GM21576 (cell line): ENCODE measurements around the gene HSPH1.

Experiments used
- ATAC-seq: cut with Tn5 transposase; IDR thresholded peaks from one replicate; pipeline ENCODE4 v1.9.1; 2021; ENCODE audit warnings: mild to moderate bottlenecking, moderate library complexity; ENCODE audit not compliant: unreplicated experiment

HSPH1 gene

DNA sequence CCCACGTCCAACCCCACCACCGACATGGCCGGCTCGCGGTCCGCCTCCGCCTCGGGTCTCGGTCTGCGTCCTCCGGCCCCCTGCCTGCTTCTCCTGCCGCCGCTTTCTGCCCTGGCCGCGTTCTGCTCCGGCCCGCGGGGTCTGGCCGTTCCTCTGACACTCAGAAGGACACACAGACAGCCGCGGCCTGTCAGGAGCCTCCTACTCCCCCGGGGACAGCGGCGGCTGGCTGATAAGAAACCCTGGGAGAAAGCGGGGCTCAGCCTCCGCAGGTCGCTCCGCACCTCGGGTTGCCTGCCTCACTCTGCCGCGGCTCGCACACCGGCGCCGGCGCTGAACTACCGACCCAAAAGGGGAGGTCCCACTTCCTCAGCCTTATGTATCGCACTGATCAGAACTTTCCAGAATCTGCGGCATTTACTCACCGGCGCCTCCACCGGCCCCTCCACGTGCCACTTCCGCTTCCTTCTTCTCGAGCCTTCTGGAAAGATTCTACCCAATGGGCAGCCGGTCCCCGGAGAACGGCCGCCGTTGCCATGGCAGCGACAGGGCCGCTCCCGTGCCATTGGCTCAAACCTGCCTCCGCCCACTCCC is at the start of gene HSPH1:
TSS of gene HSPH1 (minus strand) at position 348 of the 594 bp plus-strand sequence. CDS start at position 26, 322 bp downstream.
- peak; percentile 76 for ATAC-seq

GRCh38 chr13:31209841-31210210 is 48.1 kb upstream of the HSPH1 start:
- no peak for ATAC-seq

GRCh38 chr13:31209172-31209840 is 47.6 kb upstream of the HSPH1 start:
- no peak for ATAC-seq

DNA sequence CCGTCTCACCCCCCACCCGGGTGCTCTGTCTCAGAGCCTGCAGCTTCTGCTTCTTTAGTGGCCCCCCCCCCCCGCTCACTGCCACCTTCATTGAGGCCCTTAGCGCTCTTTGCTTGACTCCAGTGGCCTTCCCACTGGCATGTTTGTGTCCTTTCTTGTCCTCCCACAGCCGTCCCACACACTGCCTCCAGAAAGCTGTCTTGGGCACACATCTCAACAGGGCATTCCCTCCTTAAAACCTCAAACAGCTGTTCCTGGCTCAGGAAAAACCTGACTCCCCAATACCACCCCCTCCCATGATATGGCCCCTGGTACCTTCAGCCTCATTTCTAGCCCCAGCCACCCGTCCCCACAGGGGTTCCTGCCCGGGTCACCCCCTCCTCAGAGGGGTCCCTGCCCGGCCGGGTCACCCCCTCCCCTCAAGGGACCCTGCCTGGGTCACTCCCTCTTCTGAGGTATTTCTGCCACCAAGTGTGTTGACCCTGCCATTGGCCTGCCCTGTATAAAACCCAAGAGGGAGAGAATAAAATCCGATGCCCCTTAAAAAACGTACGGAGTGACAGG is 46.9 kb upstream of the HSPH1 start:
- ATAC-seq: no peak

- no peak for ATAC-seq
These were observed 46.2 kb upstream of the HSPH1 start for GRCh38 chr13:31207661-31208552.

- no peak for ATAC-seq
These were observed 42.9 kb upstream of the HSPH1 start for GRCh38 chr13:31204592-31204991.

- ATAC-seq: no peak
These were observed 39.8 kb upstream of the HSPH1 start for GRCh38 chr13:31201341-31202031.

DNA sequence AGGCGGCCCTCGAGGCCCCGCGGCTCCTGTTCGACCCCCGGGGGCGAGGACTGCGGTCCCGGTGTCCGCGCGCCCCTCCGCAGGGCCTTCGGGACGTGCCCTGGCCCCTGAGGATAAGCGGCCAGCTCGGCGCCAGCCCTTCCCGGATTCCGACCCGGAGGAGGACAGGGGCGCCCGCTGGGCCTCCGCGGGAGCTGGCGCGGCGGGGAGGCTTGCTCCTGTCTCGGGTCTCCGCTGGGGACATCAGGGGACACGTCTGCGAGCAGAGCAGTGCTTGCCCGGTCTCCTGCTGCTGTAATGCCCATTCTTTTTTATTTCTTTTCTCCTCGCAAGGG is 38.9 kb upstream of the HSPH1 start:
- ATAC-seq: peak; percentile 20

GRCh38 chr13:31199849-31200636 is 38.3 kb upstream of the HSPH1 start, which contains the start of gene B3GLCT:
B3GLCT (plus strand) TSS chr13:31199975; CDS start chr13:31200085, 110 bp downstream.
- ATAC-seq: peak; percentile 77

DNA sequence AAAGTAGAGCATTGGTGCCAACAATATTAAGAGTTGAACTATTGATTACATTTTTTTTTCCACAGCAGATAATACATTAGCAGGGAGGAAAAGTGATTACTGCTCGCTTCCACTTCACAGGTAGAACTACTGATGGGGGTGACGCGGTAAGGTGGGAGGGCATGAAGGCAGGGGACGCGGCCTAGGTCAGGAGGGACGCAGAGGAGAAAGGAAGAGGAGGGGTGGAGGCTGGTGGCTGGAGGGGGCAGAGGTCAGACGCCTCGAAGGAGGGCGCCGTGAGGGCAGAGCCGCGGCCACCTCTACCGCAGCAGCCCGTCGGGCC is 37.8 kb upstream of the HSPH1 start:
- no peak for ATAC-seq

DNA sequence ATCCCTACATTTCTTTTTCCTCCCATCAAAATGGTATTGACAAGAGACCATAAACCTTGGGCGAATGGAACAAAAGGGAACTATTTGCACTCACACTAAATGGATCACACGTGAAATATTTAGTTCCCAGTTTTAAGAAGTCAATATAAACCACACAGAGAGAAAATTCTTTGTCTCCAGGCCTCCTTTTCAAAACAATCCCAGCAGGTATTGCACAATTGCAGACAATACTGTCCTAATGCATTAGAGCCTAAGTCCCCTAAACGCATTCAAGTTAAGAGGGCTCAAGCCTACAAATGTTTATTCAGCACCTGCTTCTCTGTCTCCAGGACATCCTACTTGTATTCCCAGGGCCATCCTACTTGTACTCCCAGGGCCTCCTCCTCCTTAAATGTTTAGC is 36.8 kb upstream of the HSPH1 start:
- no peak for ATAC-seq

GRCh38 chr13:31196992-31197391 is 35.3 kb upstream of the HSPH1 start:
- ATAC-seq: no peak

- no peak for ATAC-seq
These were observed 33.9 kb upstream of the HSPH1 start for GRCh38 chr13:31195616-31196015.

DNA sequence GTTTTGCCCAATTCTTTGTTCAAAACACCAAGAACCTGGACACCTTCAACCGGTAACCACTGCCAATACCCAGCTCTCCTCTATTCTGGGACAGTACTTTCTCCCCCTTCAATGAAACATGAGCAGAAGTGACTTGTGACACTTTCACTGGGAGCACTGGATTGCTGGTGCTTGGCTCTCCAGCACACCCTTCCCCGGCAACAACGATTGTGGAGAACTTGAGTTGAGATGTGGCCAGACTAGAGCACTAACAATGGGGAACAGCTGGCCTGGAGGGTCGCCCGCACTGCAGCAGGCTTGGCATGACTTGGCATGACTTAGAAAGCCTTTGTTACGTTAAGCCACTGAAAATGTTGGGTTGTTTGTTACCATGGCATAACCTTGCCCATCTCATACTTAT is 30.6 kb upstream of the HSPH1 start:
- ATAC-seq: no peak

DNA sequence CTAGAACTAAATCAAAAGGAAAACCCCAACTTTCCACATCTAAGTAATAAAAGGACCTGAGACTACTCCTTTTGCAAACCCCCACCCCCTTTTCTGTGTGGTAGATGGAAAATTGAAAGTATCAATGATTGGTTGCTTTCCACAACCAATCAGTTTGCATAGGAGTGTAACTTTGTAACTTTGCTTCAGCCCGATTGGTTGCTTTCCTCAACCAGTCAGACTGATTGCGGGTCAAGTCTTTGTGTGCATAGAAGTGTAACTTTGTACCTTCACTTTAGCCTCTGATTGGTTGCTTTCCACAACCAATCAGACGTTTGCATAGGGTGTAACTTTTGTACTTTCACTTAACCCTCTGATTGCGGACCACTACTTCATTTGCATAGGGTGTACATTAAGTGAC is 30.0 kb upstream of the HSPH1 start:
- ATAC-seq: no peak

- no peak for ATAC-seq
These were observed 23.4 kb upstream of the HSPH1 start for GRCh38 chr13:31184981-31185645.

GRCh38 chr13:31184451-31184850 is 22.7 kb upstream of the HSPH1 start:
- no peak for ATAC-seq

DNA sequence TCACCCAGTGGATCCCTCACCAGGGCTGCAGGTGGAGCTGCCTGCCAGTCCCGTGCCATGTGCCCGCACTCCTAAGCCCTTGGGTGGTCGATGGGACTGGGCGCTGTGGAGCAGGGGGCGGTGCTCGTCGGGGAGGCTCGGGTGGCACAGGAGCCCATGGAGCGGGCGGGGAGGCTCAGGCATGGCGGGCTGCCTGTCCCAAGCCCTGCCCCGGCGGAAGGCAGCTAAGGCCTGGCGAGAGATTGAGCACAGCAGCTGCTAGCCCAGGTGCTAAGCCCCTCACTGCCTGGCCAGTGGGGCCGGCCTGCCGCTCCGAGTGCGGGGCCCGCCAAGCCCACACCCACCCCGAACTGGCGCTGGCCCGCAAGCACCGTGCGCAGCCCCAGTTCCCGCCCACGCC is 21.3 kb upstream of the HSPH1 start:
- ATAC-seq: no peak

DNA sequence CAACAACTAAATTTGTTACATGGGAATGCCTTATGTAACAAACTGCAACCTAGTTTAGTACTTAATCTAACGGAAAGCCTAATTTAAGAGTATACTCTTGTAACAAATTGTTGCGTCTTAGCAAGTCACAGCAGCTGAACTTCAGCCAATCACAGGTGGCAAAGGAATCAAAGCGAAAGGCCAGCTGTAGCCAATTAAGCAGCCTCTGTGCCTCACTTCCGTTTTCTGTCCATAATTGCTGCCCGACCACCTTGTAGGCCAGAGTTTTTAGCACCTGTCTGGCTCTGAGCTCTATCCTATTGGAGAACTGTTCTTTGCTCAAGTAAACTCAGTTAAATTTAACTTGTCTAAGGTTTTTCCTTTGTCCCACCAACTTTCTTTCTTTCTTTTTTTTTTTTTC is 18.1 kb upstream of the HSPH1 start:
- no peak for ATAC-seq

DNA sequence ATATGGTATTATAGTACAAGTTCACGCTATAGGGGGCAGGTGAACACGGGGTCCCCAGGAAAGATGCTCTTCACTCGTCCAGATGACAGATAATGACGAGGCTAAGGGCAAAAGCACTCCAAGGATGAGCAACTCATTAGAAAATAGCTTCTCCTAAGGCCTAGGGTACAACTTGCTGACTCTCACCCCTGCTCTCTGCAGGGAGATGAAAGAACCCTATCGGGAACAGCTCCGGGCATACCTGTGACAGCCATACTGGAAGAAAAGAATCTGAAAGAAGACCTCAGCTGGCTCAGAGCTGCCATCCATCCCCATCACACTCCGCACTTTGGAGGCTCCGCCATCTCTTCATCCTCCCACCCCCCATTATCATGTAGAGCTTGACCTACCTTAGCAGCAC is 17.5 kb upstream of the HSPH1 start:
- no peak for ATAC-seq
